K562 treated with DMSO at 1 percent for 48 hours (cell line): ENCODE data around the gene FNDC3B. TPM values are rescaled to one million over a fixed set of nuclear protein-coding genes. Genes with fewer than 3 reads are reported as not detected.

ENCODE experiments used
- total RNA-seq: library from RNA; unstranded; fragments of 300-600 nt; gene quantifications from 2 replicates; pipeline ENCODE4 v1.2.3, GENCODE V29; 2022; ENCODE audit warnings: low replicate concordance; ENCODE audit errors: extremely low read depth

Gene FNDC3B
- not detected in 2 replicates for total RNA-seq

GRCh38 chr3:172039436-172040077 lies at the start of gene FNDC3B:
FNDC3B (plus strand) TSS chr3:172039578; CDS start chr3:172112480, 72,902 bp downstream.

GRCh38 chr3:172447611-172448579 lies 408.5 kb downstream of the FNDC3B start, which contains the start of gene GHSR:
GHSR (minus strand) TSS chr3:172448456; CDS start chr3:172448413, 43 bp downstream.

Other genes with a start within 250 kb of the FNDC3B start
- not detected in 2 replicates for gene PLD1, start 229.1 kb upstream of the FNDC3B start, total RNA-seq
- gene TMEM212, start 196.2 kb upstream of the FNDC3B start, total RNA-seq, result not detected in 2 replicates